ENCODE results near the gene FOXP2. TPM values are rescaled to one million over a fixed set of nuclear protein-coding genes. Genes with fewer than 3 reads are reported as not detected.

Gene FOXP2
- total RNA-seq, 4 donors from 2014 or later: 42.3 to 83.7 (median 50.7) TPM

GRCh38 chr7:114653364-114654088 is 238.9 kb downstream of the FOXP2 start:
- Histone ChIP-seq H3K4me1 (peaks cover 3 to 60% (median 11%) of the 10 kb centered on the region in 3 donors), H3K4me3 (peak overlapping the region; percentile 30 to 33), H3K27me3 (no peaks in the 10 kb centered on the region), H3K36me3 (no peaks in the 10 kb centered on the region), H3K9me3 (no peaks in the 10 kb centered on the region), H3K27ac (peak overlapping the region; percentile 40 to 60 (median 52))
- TF ChIP-seq, protein P1, sequence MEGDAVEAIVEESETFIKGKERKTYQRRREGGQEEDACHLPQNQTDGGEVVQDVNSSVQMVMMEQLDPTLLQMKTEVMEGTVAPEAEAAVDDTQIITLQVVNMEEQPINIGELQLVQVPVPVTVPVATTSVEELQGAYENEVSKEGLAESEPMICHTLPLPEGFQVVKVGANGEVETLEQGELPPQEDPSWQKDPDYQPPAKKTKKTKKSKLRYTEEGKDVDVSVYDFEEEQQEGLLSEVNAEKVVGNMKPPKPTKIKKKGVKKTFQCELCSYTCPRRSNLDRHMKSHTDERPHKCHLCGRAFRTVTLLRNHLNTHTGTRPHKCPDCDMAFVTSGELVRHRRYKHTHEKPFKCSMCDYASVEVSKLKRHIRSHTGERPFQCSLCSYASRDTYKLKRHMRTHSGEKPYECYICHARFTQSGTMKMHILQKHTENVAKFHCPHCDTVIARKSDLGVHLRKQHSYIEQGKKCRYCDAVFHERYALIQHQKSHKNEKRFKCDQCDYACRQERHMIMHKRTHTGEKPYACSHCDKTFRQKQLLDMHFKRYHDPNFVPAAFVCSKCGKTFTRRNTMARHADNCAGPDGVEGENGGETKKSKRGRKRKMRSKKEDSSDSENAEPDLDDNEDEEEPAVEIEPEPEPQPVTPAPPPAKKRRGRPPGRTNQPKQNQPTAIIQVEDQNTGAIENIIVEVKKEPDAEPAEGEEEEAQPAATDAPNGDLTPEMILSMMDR (IDR thresholded peaks at IDR 0.05): no peak
- TF ChIP-seq POLR2AphosphoS5 (IDR thresholded peaks at IDR 0.05) (no peak), POLR2A (IDR thresholded peaks at IDR 0.05) (no peak), EP300 (IDR thresholded peaks at IDR 0.05) (no peak)
- WGBS, 2 donors (ENCODE audit: low coverage in 1 of 2): 44 to 55% methylated on average over 10 of the region's 10 CpGs
- ATAC-seq: no peak

- ATAC-seq: no peak
- Histone ChIP-seq H3K4me1 (peaks cover 3 to 89% (median 17%) of the 10 kb centered on the region in 3 donors), H3K27ac (peak overlapping the region in 2 of 4 donors; percentile 19 to 46), H3K36me3 (no peaks in the 10 kb centered on the region), H3K9me3 (no peaks in the 10 kb centered on the region), H3K4me3 (no peak overlapping the region), H3K27me3 (no peaks in the 10 kb centered on the region)
- TF ChIP-seq EP300 (IDR thresholded peaks at IDR 0.05): no peak
- TF ChIP-seq, protein P1 (IDR thresholded peaks at IDR 0.05): no peak
- TF ChIP-seq POLR2A (IDR thresholded peaks at IDR 0.05): no peak
- no peak for TF ChIP-seq POLR2AphosphoS5 (IDR thresholded peaks at IDR 0.05)
- 47 to 66% methylated on average over 3 of the region's 3 CpGs for WGBS, 2 donors (ENCODE audit: low coverage in 1 of 2)
These were observed 241.9 kb downstream of the FOXP2 start for GRCh38 chr7:114656466-114656865.

DNA sequence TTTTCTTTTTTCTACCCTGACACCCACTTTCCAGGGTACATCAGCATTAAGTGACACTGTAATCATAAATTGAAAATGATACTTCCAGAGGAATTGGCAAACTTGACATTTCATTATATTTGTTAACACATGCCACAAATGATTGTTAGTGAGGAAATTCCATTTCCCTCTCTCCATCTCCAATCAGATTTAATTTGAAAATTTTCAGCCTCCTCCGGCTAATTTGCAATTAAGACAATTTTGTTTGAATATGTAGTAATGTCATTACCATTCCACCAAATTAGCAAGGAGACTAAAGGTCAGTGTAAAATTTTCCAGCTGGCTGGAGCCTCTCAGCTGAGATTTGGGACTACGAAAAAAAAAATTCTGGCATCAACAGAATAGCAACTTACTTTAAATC is 242.7 kb downstream of the FOXP2 start:
- no peak for TF ChIP-seq EP300 (IDR thresholded peaks at IDR 0.05)
- TF ChIP-seq POLR2A (IDR thresholded peaks at IDR 0.05): no peak
- TF ChIP-seq, protein P1 (IDR thresholded peaks at IDR 0.05): no peak
- TF ChIP-seq POLR2AphosphoS5 (IDR thresholded peaks at IDR 0.05): no peak
- Histone ChIP-seq H3K9me3 (no peaks in the 10 kb centered on the region), H3K4me1 (peaks cover 3 to 90% (median 17%) of the 10 kb centered on the region in 3 donors), H3K36me3 (no peaks in the 10 kb centered on the region), H3K27ac (peak overlapping the region in 2 of 4 donors; percentile 51 to 58), H3K27me3 (no peaks in the 10 kb centered on the region), H3K4me3 (no peak overlapping the region)
- WGBS, 2 donors (ENCODE audit: low coverage in 1 of 2): 33 to 67% methylated on average over 1 to 2 of the region's 2 CpGs
- no peak for ATAC-seq

- TF ChIP-seq POLR2A (IDR thresholded peaks at IDR 0.05) (no peak), EP300 (IDR thresholded peaks at IDR 0.05) (no peak), POLR2AphosphoS5 (IDR thresholded peaks at IDR 0.05) (no peak)
- TF ChIP-seq, protein P1 (IDR thresholded peaks at IDR 0.05): no peak
- no peak overlapping the region for H3K4me3 ChIP-seq
- ATAC-seq: no peak
- H3K36me3 ChIP-seq: no peaks in the 10 kb centered on the region
- peak overlapping the region; percentile 13 to 59 (median 54) for H3K27ac ChIP-seq
- H3K9me3 ChIP-seq: no peaks in the 10 kb centered on the region
- 25% methylated on average over 2 of the region's 4 CpGs; no CpG with 5 or more reads in 1 of the 2 donors for WGBS, 2 donors (ENCODE audit: low coverage in 1 of 2)
- peaks cover 3 to 88% (median 17%) of the 10 kb centered on the region in 3 donors for H3K4me1 ChIP-seq
- no peaks in the 10 kb centered on the region for H3K27me3 ChIP-seq
These were observed 243.6 kb downstream of the FOXP2 start for GRCh38 chr7:114658216-114658615.

All from gastroesophageal sphincter (tissue), 4 donors.